ENCODE data around the gene AARS2. TPM values are rescaled to one million over a fixed set of nuclear protein-coding genes. Genes with fewer than 3 reads are reported as not detected.
A peak's percentile ranks its signal among the peaks of the same experiment; 100 is the strongest.

The AARS2 gene
- total RNA-seq, 1 experiment from 2014 or later = 92.6 TPM

DNA sequence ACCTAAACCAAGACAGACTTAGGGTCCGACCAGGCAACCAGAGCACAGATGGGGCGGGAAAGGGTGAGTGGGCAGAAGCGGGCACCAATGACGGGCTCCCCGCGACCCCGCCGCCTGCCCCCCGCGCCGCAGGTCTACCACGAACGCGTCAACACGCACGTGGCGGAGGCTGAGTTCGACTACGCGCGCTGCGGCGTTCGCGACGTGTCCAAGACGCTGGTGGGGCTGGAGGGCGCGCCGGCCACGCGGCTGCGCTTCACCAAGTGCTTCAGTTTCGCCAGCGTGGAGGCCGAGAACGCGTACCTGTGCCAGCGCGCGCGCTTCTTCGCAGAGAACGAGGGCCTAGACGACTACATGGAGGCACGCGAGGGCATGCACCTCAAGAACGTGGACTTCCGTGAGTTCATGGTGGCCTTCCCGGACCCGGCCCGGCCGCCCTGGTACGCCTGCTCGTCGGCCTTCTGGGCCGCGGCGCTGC is 37.8 kb downstream of the AARS2 start:
- Histone ChIP-seq H3K27me3 (peaks cover 31% of the 10 kb centered on the region), H3K36me3 (no peaks in the 10 kb centered on the region), H3K9me3 (no peaks in the 10 kb centered on the region), H3K4me3 (no peak overlapping the region)
- no peak for DNase-seq

DNA sequence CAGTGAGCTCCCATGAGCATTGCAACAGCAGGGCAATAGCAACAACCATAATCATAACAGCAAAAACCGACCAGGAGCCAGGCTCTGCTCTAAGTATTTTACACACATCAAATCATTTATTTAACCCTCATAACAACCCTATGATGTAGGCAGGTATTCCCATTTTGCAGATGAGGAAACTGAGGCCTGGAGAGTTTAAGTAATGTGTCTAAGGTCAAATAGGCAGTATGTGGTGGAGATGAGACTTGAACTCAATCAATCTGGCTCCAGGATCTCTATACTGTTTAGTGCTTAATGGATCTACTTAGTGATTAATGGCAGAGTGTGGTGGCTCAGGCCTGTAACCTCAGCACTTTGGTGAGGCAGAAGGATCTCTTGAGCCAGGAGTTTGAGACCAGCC is 39.5 kb downstream of the AARS2 start:
- no peak overlapping the region for H3K4me3 ChIP-seq
- no peak for DNase-seq
- peaks cover 33% of the 10 kb centered on the region for H3K27me3 ChIP-seq
- no peaks in the 10 kb centered on the region for H3K36me3 ChIP-seq
- no peaks in the 10 kb centered on the region for H3K9me3 ChIP-seq

DNA sequence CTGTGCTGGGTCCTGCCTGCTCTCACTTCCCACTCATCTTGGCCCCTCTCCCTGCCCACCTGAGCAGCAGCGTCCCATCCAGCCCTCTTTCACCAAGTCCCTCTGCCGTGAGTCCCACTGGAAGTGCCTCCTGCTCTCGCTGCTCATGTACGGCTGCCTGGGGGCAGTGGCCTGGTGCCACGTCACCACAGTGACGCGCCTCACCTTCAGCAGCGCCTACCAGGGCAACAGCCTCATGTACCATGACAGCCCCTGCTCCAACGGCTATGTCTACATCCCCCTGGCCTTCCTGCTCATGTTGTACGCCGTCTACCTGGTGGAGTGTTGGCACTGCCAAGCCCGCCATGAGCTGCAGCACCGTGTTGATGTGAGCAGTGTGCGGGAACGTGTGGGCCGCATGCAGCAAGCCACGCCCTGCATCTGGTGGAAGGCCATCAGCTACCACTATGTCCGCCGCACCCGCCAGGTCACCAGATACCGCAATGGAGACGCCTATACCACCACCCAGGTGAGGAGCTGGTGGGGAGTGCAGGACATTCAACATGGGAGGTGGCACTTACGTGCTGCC is 40.1 kb downstream of the AARS2 start:
- H3K4me3 ChIP-seq = no peak overlapping the region
- no peaks in the 10 kb centered on the region for H3K9me3 ChIP-seq
- no peak for DNase-seq
- H3K27me3 ChIP-seq = peaks cover 38% of the 10 kb centered on the region
- no peaks in the 10 kb centered on the region for H3K36me3 ChIP-seq

DNA sequence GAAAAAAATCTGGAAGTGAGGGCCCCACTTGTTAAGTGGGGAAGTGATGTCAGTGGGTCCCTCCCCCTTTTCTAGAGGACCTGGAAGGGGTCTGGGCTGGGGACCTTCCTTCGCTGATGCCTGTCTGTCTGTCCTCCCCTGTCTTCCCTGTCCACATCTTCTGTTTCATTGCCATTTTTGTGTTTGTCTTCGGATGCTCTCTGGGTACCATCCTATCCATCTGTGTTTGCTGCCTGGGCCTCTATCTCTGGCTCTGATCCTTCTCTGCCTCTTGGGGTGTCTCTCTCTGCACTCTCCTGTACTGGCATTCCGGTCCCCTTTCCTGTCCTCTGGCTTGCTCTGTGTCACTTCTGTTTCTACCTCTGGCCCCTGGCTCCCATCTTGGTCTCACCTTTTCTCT is 40.6 kb downstream of the AARS2 start:
- H3K27me3 ChIP-seq = peaks cover 38% of the 10 kb centered on the region
- H3K4me3 ChIP-seq = no peak overlapping the region
- no peak for DNase-seq
- no peaks in the 10 kb centered on the region for H3K9me3 ChIP-seq
- no peaks in the 10 kb centered on the region for H3K36me3 ChIP-seq

DNA sequence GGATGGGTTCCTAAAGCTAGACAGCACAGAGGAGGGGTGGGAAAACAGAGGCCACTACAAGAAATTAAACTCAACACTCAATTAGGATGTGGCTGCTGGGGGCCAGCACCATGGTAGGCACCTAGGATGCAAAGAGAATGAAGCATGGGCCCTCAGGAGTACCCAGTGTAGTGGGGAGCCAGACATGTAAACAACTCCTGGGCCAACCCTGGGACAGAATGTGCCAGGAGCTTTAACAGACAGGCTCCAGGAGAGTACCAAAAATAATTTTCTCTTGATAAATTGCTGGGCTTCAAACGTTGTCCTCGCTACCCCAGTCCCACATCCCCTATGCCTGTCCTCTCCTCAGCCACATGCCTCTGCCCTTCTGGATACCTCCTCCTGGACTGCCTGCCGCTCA is 41.2 kb downstream of the AARS2 start:
- Histone ChIP-seq H3K36me3 (no peaks in the 10 kb centered on the region), H3K4me3 (no peak overlapping the region), H3K9me3 (no peaks in the 10 kb centered on the region), H3K27me3 (peaks cover 38% of the 10 kb centered on the region)
- DNase-seq = no peak

DNA sequence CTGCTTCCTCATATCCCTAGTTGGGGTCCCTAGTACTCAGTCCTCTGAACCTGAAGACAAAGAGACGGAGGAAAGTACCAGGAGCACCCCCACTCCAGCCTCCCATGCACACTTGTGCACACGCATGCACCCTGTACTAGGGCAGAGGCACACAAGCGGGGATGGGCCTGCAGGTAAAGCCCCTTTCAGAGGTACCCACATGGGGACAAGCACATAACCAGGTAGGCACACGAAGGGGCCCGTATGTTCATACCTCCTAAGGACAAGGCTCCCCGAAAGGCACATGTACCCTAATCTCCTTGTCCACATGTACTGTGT is 41.8 kb downstream of the AARS2 start:
- no peak for DNase-seq
- Histone ChIP-seq H3K27me3 (peaks cover 42% of the 10 kb centered on the region), H3K36me3 (no peaks in the 10 kb centered on the region), H3K4me3 (no peak overlapping the region), H3K9me3 (no peaks in the 10 kb centered on the region)

DNA sequence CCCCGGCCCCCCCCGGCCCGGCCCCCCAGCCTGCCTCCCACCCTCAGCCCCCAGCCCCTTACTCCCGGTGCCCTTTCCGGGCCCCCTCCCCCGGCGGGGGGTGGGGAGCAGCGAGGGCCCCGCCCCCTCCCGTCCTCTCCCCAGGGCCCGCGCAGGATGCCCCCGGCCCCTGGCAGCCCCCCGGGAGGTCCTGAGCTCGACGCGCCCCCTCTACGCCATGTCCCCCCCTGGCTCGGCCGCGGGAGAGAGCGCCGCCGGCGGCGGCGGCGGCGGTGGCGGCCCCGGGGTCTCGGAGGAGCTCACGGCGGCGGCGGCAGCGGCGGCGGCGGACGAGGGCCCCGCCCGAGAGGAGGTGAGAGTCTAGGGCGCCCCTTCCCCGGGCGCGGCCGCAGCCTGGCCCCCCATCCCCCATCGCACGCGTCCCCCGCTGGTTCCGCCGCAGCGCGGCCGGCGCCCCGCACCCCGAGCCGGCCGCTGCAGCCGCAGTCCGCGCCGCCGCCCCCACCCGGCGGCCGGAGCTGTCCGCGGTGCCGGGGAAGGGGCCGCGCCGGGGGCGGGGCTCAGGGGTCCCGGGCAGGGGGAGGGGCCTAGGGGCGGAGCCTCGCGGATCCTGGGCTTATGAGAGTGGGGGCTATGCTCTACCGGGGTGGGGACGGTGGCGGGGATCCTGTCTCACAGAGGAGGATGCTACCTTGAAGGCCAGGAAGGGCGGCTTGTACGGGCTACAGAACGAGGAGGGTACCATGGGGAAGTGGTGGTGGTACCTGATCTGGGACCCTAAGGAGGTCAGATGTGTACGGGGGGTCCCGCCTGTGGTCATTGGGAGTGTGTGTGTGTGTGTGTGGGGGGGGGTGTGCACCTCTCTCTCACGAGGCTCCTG is 42.4 kb downstream of the AARS2 start:
- peaks cover 42% of the 10 kb centered on the region for H3K27me3 ChIP-seq
- no peak for DNase-seq
- H3K9me3 ChIP-seq = no peaks in the 10 kb centered on the region
- H3K4me3 ChIP-seq = no peak overlapping the region; the same call in 1 of the 2 replicates
- no peaks in the 10 kb centered on the region for H3K36me3 ChIP-seq

DNA sequence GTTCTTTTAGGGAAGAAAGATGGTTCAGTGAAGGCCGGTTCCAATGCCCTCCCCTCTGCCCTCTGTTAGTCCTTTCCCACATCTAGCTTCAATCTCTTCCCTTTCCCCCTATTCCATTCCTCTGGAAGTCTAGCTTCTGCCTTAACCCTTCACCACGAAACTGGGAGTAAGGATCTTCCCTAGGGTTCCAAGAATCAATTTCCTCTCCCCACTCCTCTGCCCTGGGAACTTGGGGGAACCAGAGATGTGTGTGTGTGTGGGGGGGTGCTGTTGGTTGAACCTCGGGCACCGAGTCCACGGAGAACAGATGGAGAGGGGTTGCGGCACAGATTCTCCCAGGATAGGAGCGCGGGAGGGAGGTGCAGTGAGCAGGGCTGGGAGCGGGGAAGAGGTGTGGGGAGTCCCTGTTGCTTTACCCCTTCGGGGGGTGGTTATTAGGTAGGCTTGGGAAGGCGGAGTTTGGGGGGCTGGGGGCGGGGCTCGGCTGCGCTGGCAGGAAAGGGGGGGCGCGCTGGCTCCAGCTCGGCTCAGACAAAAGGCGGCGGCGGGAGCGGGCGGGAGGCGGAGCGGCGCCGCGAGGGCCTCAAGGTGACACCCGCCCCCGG is 43.1 kb downstream of the AARS2 start, which contains the start of gene TMEM151B:
Gene TMEM151B (plus strand): TSS at position 530 of the 605 bp plus-strand sequence. CDS start 293 bp downstream, outside the sequence.
- no peak for DNase-seq
- Histone ChIP-seq H3K4me3 (no peak within 1 kb of the TSS; the same call in 1 of the 2 replicates), H3K9me3 (no peaks in the 10 kb centered on the region), H3K36me3 (no peaks in the 10 kb centered on the region), H3K27me3 (peaks cover 42% of the 10 kb centered on the region)

DNA sequence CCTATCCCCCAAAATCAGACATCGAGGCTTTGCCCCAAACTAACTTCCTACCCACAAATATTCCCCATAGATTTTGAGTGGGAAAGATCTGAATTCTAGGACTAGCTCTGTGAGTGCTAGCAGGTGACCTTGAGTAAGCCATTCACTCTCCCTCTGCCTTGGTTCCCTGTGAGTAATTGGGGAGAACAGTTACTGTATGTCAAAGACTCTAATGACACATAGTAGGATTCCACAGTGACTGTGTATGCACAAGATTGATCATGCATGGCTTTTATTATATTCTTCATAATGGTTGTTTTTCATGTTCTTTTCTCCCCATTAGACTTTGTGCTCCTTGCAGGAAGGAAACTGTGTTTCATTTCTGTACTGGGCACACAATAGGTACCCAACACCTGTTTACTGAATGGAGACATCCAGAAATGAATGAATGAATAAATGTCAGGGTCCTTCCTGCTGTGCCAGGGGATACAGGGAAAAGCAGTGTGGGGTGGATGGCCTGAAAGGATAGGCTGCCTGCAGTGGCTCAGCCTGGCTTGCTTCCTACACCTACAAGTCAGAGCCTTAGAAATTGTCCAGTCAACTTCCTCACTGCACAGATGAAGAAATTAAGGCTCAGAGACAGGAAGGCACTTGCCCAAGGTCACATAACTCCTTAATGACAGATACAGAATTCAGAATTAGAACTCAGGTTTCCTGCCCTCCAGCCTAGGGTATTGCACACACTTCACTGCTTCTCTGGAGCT is 43.8 kb downstream of the AARS2 start:
- H3K36me3 ChIP-seq = no peaks in the 10 kb centered on the region
- no peaks in the 10 kb centered on the region for H3K9me3 ChIP-seq
- no peak overlapping the region for H3K4me3 ChIP-seq
- no peak for DNase-seq
- peaks cover 42% of the 10 kb centered on the region for H3K27me3 ChIP-seq

DNA sequence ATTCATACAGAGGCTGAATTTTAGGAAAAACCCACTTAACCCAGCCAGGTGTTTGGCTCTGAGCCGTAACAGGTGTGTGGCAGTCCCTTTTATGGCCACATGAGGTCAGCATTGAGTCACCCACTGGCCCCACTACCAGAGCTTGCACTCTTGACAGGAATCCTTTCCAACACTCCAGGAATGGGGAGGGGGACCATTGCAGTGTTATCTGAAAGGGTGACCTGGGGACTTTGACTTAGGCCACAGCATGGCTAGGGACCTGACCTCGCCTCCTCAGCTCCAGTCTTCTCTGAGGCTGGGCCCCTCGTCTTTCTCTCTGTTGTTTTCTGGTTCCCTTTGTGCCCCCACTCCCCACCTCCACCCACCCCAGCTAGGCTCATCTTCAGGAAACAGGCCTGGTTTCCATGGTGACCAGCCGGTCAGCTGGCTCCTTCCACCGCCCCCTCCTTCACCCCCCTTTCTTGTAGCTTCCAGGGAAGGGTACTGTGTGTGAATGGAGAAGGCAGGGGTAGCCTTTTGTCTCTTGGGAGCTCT is 45.0 kb downstream of the AARS2 start:
- peak; percentile 62 for DNase-seq
- peaks cover 2% of the 10 kb centered on the region; the same call in 1 of the 2 replicates for H3K36me3 ChIP-seq
- H3K9me3 ChIP-seq = no peaks in the 10 kb centered on the region
- no peak overlapping the region for H3K4me3 ChIP-seq
- H3K27me3 ChIP-seq = peaks cover 42% of the 10 kb centered on the region

DNA sequence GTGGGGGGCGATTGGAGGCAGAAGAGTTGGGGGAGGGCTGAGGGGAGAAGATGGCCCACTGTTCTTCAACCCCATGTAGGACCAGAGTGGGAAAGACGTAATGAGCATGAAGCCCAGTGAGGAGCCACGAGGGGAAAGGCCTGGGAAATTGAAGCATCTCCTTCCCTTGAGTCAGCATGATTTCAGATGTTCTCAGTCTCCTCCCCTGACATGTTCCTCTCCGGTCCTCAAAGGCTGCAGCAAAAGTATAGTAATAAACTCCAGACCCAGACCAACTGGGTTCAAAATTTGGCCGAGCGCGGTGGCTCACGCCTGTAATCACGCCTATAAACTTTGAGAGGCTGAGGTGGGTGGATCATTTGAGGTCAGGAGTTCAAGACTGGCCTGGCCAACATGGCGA is 45.9 kb downstream of the AARS2 start:
- DNase-seq = no peak
- Histone ChIP-seq H3K4me3 (no peak overlapping the region), H3K9me3 (no peaks in the 10 kb centered on the region), H3K27me3 (peaks cover 36% of the 10 kb centered on the region), H3K36me3 (peaks cover 3% of the 10 kb centered on the region; the same call in 1 of the 2 replicates)

DNA sequence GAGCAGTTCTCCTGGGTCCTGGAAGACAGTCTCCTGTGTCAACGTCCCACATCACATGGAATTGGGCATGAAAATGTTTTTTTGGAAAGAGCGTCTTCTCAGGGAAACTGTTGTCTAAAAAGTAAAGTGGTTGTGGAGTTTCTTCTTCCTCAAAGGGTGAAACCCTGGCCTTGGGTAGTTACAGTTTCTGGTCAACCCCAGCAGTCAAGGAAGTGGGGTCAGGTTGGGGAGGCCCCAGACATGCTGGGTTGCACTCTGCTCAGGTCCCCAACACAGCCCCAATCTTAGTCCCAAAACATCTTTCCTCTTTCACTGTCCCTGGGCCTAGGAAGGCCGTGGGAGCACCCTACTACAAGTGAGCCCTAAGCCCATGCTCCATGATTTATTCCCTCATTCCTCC is 46.8 kb downstream of the AARS2 start:
- no peak for DNase-seq
- Histone ChIP-seq H3K27me3 (peaks cover 29% of the 10 kb centered on the region), H3K4me3 (no peak overlapping the region)

DNA sequence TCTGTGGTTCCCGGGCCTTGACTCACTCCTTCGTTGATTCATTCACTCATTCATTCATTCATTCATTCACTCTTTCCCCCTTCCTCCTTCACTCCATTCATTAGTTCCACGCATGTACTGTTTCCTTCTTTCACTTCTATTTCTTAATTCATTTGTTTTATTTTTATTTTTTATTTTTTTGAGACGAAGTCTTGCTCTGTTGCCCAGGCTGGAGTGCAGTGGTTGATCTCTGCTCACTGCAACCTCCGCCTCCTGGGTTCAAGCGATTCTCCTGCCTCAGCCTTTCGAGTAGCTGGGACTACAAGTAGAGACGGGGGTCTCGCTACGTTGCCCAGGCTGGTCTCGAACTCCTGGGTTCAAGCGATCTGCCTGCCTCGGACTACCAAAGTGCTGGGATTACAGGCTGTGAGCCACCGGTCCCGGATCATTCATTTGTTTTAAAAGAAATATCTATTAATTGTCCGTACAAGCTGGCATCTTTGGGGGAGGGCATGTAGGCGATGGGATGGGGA is 47.4 kb downstream of the AARS2 start:
- peaks cover 25% of the 10 kb centered on the region for H3K27me3 ChIP-seq
- no peaks in the 10 kb centered on the region for H3K9me3 ChIP-seq
- H3K4me3 ChIP-seq = peak overlapping the region; percentile 72
- no peak for DNase-seq
- peaks cover 15% of the 10 kb centered on the region for H3K36me3 ChIP-seq

More for the DNA sequence above, 46.8 kb downstream of the AARS2 start:
- Histone ChIP-seq H3K9me3 (no peaks in the 10 kb centered on the region), H3K36me3 (peaks cover 10% of the 10 kb centered on the region)

DNA sequence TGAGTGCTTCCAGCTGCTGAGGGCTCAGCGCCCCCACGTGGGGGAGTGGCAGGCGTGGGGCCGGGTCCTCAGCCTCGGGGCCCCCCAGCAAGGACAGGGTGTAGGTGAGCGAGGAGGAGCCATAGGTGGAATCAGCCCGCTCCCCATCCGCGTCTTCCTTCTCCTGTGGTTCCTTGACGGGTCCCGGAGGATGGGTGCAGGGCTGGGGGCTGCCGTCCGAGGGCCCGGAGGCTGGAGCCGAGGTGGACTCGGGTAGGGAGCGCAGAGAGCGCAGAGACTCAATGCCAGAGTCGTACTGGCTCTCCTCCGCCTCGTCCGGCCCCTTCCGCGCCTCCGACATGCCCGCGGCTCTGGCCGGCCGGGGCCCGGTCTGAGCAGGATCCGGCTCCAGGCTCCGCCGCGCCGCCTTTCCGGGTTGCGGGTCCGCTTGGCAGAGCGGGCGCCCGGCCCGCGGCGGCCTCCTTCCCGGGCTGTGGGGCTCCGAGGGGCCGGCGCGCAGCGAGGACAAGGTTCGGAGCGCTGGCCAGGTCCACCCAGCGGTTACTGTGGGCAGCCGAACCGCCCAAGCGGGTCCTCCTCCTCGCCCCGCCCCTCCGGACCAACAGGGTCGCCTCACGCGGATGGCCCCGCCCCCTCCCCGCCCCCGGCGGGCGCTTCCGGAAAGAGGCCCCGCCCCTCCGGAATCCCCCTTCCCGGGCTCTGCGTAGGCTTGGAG is 48.0 kb downstream of the AARS2 start, which contains the start of gene NFKBIE:
Gene NFKBIE (minus strand): TSS at position 545 of the 715 bp plus-strand sequence. CDS start 205 bp downstream, at position 340.
- peak; percentile 100 for DNase-seq
- Histone ChIP-seq H3K27me3 (peaks cover 25% of the 10 kb centered on the region), H3K9me3 (no peaks in the 10 kb centered on the region), H3K36me3 (peaks cover 16% of the 10 kb centered on the region), H3K4me3 (peak within 1 kb of the TSS; percentile 72)

DNA sequence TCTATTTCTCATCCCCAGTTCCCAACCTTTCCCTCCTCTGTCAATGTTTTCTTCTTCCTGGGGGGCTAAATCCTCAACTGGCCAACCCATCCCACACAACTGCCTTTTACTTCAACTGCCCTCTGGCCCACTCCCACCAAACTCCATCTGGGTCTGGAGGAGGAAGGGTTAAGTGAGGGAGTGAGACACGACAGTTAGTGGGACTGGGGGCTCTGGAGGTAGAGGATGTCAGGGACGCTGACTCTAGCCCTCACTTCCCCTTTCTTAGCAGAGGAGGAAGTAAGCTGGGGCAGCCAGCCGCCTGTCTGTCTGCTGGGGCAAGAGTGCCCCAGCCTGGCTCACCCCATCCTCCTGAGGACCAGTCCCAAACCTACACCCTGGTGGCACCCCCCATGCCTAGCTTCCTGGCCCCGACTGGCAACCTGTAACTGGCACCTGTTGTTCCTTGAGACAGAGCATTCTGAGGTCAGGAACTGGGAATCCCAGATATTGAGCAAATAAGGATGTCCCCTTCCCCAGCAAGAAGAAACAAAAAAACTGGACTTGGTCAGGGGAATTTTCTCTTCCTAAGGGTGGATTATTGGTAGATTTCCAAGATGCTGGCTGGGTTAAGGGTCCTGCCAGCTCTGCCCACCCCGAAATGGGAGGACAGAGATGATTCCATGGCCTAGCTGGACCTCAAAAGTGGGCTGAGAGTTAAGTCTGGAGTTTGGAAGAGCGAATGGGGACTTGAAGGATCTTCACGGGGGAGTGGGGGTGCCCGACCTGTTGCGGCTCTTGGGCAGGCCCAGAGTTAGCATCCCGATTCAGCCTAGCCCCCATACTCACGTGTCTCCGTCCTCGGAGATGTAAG is 48.8 kb downstream of the AARS2 start:
- no peak for DNase-seq
- Histone ChIP-seq H3K9me3 (no peaks in the 10 kb centered on the region), H3K4me3 (peak overlapping the region; percentile 72), H3K36me3 (peaks cover 22% of the 10 kb centered on the region), H3K27me3 (peaks cover 17% of the 10 kb centered on the region)
